Trophoblast cell (in vitro differentiated cells and primary cell): ENCODE results near the gene CARD16.
"Not testable (repeated sequence)": the region's sequence is repeated elsewhere in the genome, so short reads cannot be mapped to it uniquely, and the experiment has no call there.

Experiments used
- DNase-seq, 2 donors: peaks; one replicate each; pipeline ENCODE4 v3.0.0-alpha.2; 2016
- H2AFZ ChIP-seq: 2 replicates; pipeline ENCODE4 v1.6.1; 2013; ENCODE audit warnings: low read length, moderate library complexity, mild to moderate bottlenecking; ENCODE audit not compliant: insufficient read depth, poor library complexity
- H2AK5ac ChIP-seq: 2 replicates; pipeline ENCODE4 v1.6.1; 2013; ENCODE audit warnings: mild to moderate bottlenecking, low read length
- H2BK120ac ChIP-seq: 2 replicates; pipeline ENCODE4 v1.6.1; 2013; ENCODE audit warnings: low read length, mild to moderate bottlenecking, moderate library complexity; ENCODE audit not compliant: insufficient read depth, poor library complexity
- H2BK12ac ChIP-seq: 2 replicates; pipeline ENCODE4 v1.6.1; 2013; ENCODE audit warnings: mild to moderate bottlenecking, low read length, moderate library complexity
- H2BK5ac ChIP-seq: 2 replicates; pipeline ENCODE4 v1.6.1; 2013; ENCODE audit warnings: low read length, low read depth, moderate library complexity, mild to moderate bottlenecking; ENCODE audit not compliant: poor library complexity
- H3K14ac ChIP-seq: 2 replicates; pipeline ENCODE4 v1.6.1; 2013; ENCODE audit warnings: mild to moderate bottlenecking, low read length
- H3K18ac ChIP-seq: 2 replicates; pipeline ENCODE4 v1.6.1; 2013; ENCODE audit warnings: mild to moderate bottlenecking, low read length
- H3K23ac ChIP-seq: 2 replicates; pipeline ENCODE4 v1.6.1; 2013; ENCODE audit warnings: low read length
- H3K27ac ChIP-seq: 2 replicates; pipeline ENCODE4 v1.5.1; 2013; ENCODE audit warnings: low read depth, mild to moderate bottlenecking, inconsistent platforms, low read length, moderate library complexity
- H3K27me3 ChIP-seq: 2 replicates; pipeline ENCODE4 v1.6.1; 2013; ENCODE audit warnings: inconsistent platforms, mild to moderate bottlenecking, low read length, moderate library complexity; ENCODE audit not compliant: insufficient read depth
- H3K36me3 ChIP-seq, 2 experiments: 1 replicate in 1 of 2; 2 replicates in 1 of 2; pipeline ENCODE4 v1.6.1; 2013; ENCODE audit warnings: low read length in 2 of 2, mild to moderate bottlenecking in 2 of 2, moderate library complexity in 1 of 2; ENCODE audit not compliant: insufficient read depth in 2 of 2, control insufficient read depth in 1 of 2
- H3K4ac ChIP-seq: 2 replicates; pipeline ENCODE4 v1.6.1; 2013; ENCODE audit warnings: low read depth, mild to moderate bottlenecking, low read length, moderate library complexity
- H3K4me1 ChIP-seq, 2 experiments: 1 replicate in 1 of 2; 2 replicates in 1 of 2; pipeline ENCODE4 v1.6.1; 2013; ENCODE audit warnings: low read length in 2 of 2, mild to moderate bottlenecking in 2 of 2, moderate library complexity in 1 of 2; ENCODE audit not compliant: insufficient read depth in 2 of 2, control insufficient read depth in 1 of 2
- H3K4me2 ChIP-seq: 2 replicates; pipeline ENCODE4 v1.6.1; 2013; ENCODE audit warnings: inconsistent platforms, mild to moderate bottlenecking, low read length, moderate library complexity
- H3K4me3 ChIP-seq: 2 replicates; pipeline ENCODE4 v1.5.1; 2013; ENCODE audit warnings: mild to moderate bottlenecking, low read depth, low read length, inconsistent platforms
- H3K79me1 ChIP-seq: one replicate; pipeline ENCODE4 v1.6.1; 2013; ENCODE audit warnings: low read length
- H3K79me2 ChIP-seq: 2 replicates; pipeline ENCODE4 v1.6.1; 2013; ENCODE audit warnings: low read length, mild to moderate bottlenecking; ENCODE audit not compliant: control insufficient read depth, insufficient read depth, poor library complexity
- H3K9ac ChIP-seq: 2 replicates; pipeline ENCODE4 v1.6.1; 2013; ENCODE audit warnings: mild to moderate bottlenecking, low read length
- H3K9me3 ChIP-seq: 2 replicates; pipeline ENCODE4 v1.6.1; 2013; ENCODE audit warnings: low read depth, mild to moderate bottlenecking, control low read depth, inconsistent platforms, low read length; ENCODE audit not compliant: insufficient read depth
- H4K12ac ChIP-seq: 2 replicates; pipeline ENCODE4 v1.6.1; 2013; ENCODE audit warnings: low read depth, mild to moderate bottlenecking, low read length, moderate library complexity
- H4K8ac ChIP-seq: 2 replicates; pipeline ENCODE4 v1.6.1; 2013; ENCODE audit warnings: low read depth, mild to moderate bottlenecking, low read length, moderate library complexity
- H4K91ac ChIP-seq: one replicate; pipeline ENCODE4 v1.6.1; 2013; ENCODE audit warnings: low read depth, mild to moderate bottlenecking, low read length, moderate library complexity
- WGBS: extraction: QIAGEN DNeasy Blood & Tissue Kit; methylation state at CpG from one replicate; pipeline ENCODE4 v1.1.7; 2013; ENCODE audit warnings: missing lambda C conversion rate; ENCODE audit not compliant: insufficient read length, insufficient coverage; ENCODE audit errors: extremely low coverage; 5-methylcytosine and 5-hydroxymethylcytosine counted together

Gene CARD16

DNA sequence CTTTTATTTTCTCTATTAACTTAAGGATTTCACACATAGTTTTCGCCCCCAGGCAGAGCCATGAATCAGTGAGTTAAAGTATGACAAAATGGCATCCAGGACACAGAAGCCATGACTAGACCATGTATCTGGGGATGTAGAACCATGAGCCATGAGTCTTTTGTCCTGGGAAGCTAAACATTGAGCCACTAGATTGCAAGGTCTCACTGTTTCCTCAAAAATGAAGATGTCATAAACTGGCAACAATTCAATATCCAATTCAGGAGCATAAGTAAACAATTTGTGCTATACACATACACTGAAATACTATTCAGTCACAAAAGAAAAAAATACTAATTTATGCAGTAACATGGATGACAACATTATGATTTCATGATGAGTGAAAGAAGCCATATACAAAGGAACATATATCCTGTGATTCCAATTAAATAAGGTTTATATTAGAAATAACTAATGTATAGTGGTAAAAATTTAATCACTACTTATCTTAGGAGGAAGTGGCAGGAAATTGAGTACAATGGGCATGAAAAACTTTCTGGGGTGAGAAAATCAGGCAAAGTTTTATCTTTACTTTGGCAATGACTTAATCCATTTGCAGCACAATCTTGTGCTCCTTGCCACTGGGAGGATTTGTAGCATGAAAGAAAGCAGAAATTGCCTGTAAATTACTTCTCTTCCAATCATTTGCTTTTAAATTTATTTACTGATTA lies 28.5 kb upstream of the CARD16 start:
- no CpG with 5 or more reads among the region's 1 CpG for WGBS
- Histone ChIP-seq H3K36me3 (no peaks in the 10 kb centered on the region), H3K14ac (no peak overlapping the region), H2BK12ac (no peak overlapping the region), H3K18ac (no peak overlapping the region), H3K4me1 (no peaks in the 10 kb centered on the region), H4K8ac (no peak overlapping the region), H3K79me1 (no peaks in the 10 kb centered on the region), H3K79me2 (no peaks in the 10 kb centered on the region), H2BK120ac (no peak overlapping the region), H2BK5ac (no peak overlapping the region), H3K4me2 (no peak overlapping the region), H3K23ac (no peak overlapping the region), H3K4me3 (no peak overlapping the region), H4K91ac (peak overlapping the region; percentile 24), H4K12ac (no peak overlapping the region), H2AK5ac (no peak overlapping the region), H3K4ac (no peak overlapping the region), H3K9ac (no peak overlapping the region), H3K9me3 (no peaks in the 10 kb centered on the region), H3K27ac (no peak overlapping the region), H2AFZ (no peak overlapping the region), H3K27me3 (no peaks in the 10 kb centered on the region)
- no peak for DNase-seq

DNA sequence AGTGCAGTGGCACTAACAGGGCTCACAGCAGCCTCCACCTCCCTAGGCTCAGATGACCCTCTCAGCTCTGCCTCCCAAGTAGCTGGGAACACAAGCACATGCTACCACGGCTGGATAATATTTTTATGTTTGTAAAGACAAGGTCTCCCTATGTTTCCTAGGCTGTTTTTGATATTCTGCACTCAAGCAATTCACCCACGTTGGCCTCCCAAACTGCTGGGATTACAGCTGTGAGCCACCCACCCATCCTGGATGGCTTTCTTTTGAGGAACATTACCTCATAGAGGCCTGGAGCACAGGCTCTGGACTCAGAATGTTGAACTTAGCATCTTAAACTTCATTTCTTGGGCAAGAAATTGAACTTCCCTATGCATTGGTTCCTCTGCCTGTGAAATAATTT lies 26.9 kb upstream of the CARD16 start:
- H4K91ac ChIP-seq, H3K79me1 ChIP-seq, H2AFZ ChIP-seq, H3K18ac ChIP-seq, H3K4me3 ChIP-seq, H2BK120ac ChIP-seq, H2BK12ac ChIP-seq, H2BK5ac ChIP-seq, H3K9me3 ChIP-seq, H3K23ac ChIP-seq, H3K27ac ChIP-seq, H3K4ac ChIP-seq, H4K8ac ChIP-seq, H3K27me3 ChIP-seq, H3K79me2 ChIP-seq, H3K4me2 ChIP-seq, H3K36me3 ChIP-seq, H4K12ac ChIP-seq, H3K14ac ChIP-seq, H3K4me1 ChIP-seq, H2AK5ac ChIP-seq, H3K9ac ChIP-seq, DNase-seq: not testable (repeated sequence)
- WGBS = no CpG with 5 or more reads among the region's 2 CpGs

DNA sequence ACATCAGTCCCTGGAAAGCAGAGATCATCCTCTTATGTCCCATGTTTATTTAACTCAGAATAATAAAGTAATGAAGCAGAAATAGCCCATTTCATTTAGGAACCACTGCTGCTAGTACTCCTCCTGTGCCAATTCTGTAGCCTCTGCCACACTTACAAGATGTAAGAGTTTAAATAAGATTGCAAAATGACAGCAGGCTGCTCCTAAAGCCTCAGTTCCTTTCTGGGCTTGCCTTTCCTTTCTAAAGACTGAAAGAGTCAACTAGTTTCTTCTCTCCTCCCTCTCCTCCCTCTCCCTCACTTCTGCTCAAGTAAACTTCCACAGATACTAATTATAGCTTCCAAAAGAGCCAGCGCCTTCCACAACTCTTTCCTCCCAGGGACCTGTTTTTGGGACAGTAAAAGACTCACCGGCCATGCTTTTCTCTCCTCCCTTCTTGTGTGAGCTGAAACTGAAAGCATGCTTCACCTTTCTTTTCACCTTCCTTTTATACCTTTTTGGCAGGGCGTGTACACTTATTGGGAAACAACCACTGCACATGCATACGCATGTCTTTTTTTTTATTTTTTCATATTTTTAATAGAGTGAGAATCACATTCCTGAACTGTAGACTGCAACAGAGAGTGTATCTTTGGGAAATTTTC lies 26.1 kb upstream of the CARD16 start:
- Histone ChIP-seq H4K8ac (no peak overlapping the region), H3K27ac (no peak overlapping the region), H3K14ac (no peak overlapping the region), H2BK12ac (no peak overlapping the region), H2BK120ac (no peak overlapping the region), H3K79me1 (no peaks in the 10 kb centered on the region), H3K23ac (no peak overlapping the region), H4K91ac (no peak overlapping the region), H3K79me2 (no peaks in the 10 kb centered on the region), H3K4me3 (no peak overlapping the region), H4K12ac (no peak overlapping the region), H3K18ac (no peak overlapping the region), H2BK5ac (no peak overlapping the region), H3K36me3 (no peaks in the 10 kb centered on the region), H3K9ac (no peak overlapping the region), H2AFZ (no peak overlapping the region), H3K27me3 (no peaks in the 10 kb centered on the region), H3K4me1 (no peaks in the 10 kb centered on the region), H2AK5ac (no peak overlapping the region), H3K4me2 (no peak overlapping the region), H3K9me3 (no peaks in the 10 kb centered on the region), H3K4ac (no peak overlapping the region)
- WGBS = no CpG with 5 or more reads among the region's 4 CpGs
- DNase-seq = no peak

DNA sequence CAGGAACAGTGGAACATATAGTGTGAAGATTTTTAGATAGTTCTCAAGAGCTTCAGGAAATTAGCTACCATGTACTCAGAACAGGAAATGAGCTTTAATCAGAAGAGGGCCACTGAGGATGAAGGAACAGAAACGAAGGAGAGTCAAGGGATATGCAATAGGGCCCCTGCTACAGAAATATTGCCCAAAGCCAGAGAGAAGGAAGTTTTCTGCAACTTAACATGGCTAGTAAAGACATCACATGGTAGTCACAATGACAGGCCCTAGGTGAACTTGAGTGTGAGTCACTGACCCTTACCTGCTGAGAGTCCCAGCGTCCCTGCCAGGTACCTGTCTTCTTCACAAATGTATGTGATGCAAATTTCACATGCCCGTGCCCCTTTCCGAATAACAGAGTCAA lies 25.2 kb upstream of the CARD16 start:
- DNase-seq = peak in 1 of 2 donors; percentile 18
- Histone ChIP-seq H3K4ac (no peak overlapping the region), H2BK5ac (no peak overlapping the region), H2AK5ac (no peak overlapping the region), H4K12ac (no peak overlapping the region), H4K91ac (no peak overlapping the region), H3K36me3 (no peaks in the 10 kb centered on the region), H3K79me2 (no peaks in the 10 kb centered on the region), H2AFZ (no peak overlapping the region), H3K4me3 (no peak overlapping the region), H3K23ac (no peak overlapping the region), H2BK12ac (no peak overlapping the region), H4K8ac (no peak overlapping the region), H3K27ac (no peak overlapping the region), H3K4me2 (no peak overlapping the region), H2BK120ac (no peak overlapping the region), H3K9me3 (no peaks in the 10 kb centered on the region), H3K79me1 (no peaks in the 10 kb centered on the region), H3K27me3 (no peaks in the 10 kb centered on the region), H3K14ac (no peak overlapping the region), H3K4me1 (no peaks in the 10 kb centered on the region), H3K9ac (no peak overlapping the region), H3K18ac (no peak overlapping the region)
- no CpG with 5 or more reads among the region's 4 CpGs for WGBS
